NCI-H510A (cell line): ENCODE data around the gene CSNK1G1.
"Not testable (repeated sequence)": the region's sequence is repeated elsewhere in the genome, so short reads cannot be mapped to it uniquely, and the experiment has no call there.

ENCODE experiments used
- DNase-seq: peaks from one replicate; lab custom pipeline; 2025; lab: John Stamatoyannopoulos, UW

Gene CSNK1G1

GRCh38 chr15:64287953-64288352, 68.0 kb downstream of the CSNK1G1 start:
- no peak for DNase-seq

- no peak for DNase-seq
Measured at GRCh38 chr15:64286473-64286872, 69.5 kb downstream of the CSNK1G1 start.

GRCh38 chr15:64285871-64286270, 70.1 kb downstream of the CSNK1G1 start:
- no peak for DNase-seq

- DNase-seq = no peak
Measured at GRCh38 chr15:64285150-64285549, 70.8 kb downstream of the CSNK1G1 start.

GRCh38 chr15:64284042-64284441, 71.9 kb downstream of the CSNK1G1 start:
- no peak for DNase-seq

- no peak for DNase-seq
Measured at GRCh38 chr15:64282701-64283100, 73.3 kb downstream of the CSNK1G1 start.

- DNase-seq = no peak
Measured at GRCh38 chr15:64279131-64279530, 76.8 kb downstream of the CSNK1G1 start.

GRCh38 chr15:64275934-64276333, 80.0 kb downstream of the CSNK1G1 start:
- DNase-seq = no peak

GRCh38 chr15:64274341-64274950, 81.5 kb downstream of the CSNK1G1 start:
- DNase-seq = no peak

GRCh38 chr15:64267331-64267973, 88.5 kb downstream of the CSNK1G1 start:
- DNase-seq = no peak

- not testable (repeated sequence) for DNase-seq
Measured at GRCh38 chr15:64265188-64265587, 90.8 kb downstream of the CSNK1G1 start.

GRCh38 chr15:64264502-64264901, 91.5 kb downstream of the CSNK1G1 start:
- DNase-seq = no peak

- no peak for DNase-seq
Measured at GRCh38 chr15:64263567-64263966, 92.4 kb downstream of the CSNK1G1 start.

- DNase-seq = no peak
Measured at GRCh38 chr15:64256051-64256450, 99.9 kb downstream of the CSNK1G1 start.

GRCh38 chr15:64251658-64252057, 104.3 kb downstream of the CSNK1G1 start:
- no peak for DNase-seq

GRCh38 chr15:64251121-64251520, 104.9 kb downstream of the CSNK1G1 start:
- no peak for DNase-seq

- no peak for DNase-seq
Measured at GRCh38 chr15:64249883-64250575, 105.9 kb downstream of the CSNK1G1 start.

GRCh38 chr15:64249406-64249805, 106.6 kb downstream of the CSNK1G1 start:
- DNase-seq = no peak

- DNase-seq = no peak
Measured at GRCh38 chr15:64247906-64248541, 107.9 kb downstream of the CSNK1G1 start.

GRCh38 chr15:64247535-64247905, 108.5 kb downstream of the CSNK1G1 start:
- no peak for DNase-seq

GRCh38 chr15:64246364-64247189, 109.4 kb downstream of the CSNK1G1 start:
- no peak for DNase-seq

- no peak for DNase-seq
Measured at GRCh38 chr15:64245405-64245804, 110.6 kb downstream of the CSNK1G1 start.
